Kidney epithelial cell (primary cell): Measurements from ENCODE around the gene APOBEC3C. TPM values are rescaled to one million over a fixed set of nuclear protein-coding genes. Genes with fewer than 3 reads are reported as not detected.
A peak's percentile ranks its signal among the peaks of the same experiment; 100 is the strongest.
"Not testable (repeated sequence)": the region's sequence is repeated elsewhere in the genome, so short reads cannot be mapped to it uniquely, and the experiment has no call there.

Source experiments
- DNase-seq: peaks from one replicate; pipeline ENCODE4 v3.0.0-alpha.2; 2010; ENCODE audit warnings: low read depth
- H3K27me3 ChIP-seq: 2 replicates; pipeline ENCODE4 v1.6.0; 2011; ENCODE audit warnings: low read length; ENCODE audit not compliant: control insufficient read depth, insufficient read depth
- H3K36me3 ChIP-seq: 2 replicates; pipeline ENCODE4 v1.5.1; 2011; ENCODE audit warnings: low read length; ENCODE audit not compliant: control insufficient read depth, insufficient read depth
- H3K4me3 ChIP-seq: 2 replicates; pipeline ENCODE4 v1.5.1; 2011; ENCODE audit warnings: low read depth, mild to moderate bottlenecking, control low read depth, low read length
- CTCF ChIP-seq: IDR thresholded peaks from 2 replicates; pipeline ENCODE4 v1.5.1; 2011; ENCODE audit warnings: mild to moderate bottlenecking, moderate library complexity, low read length, control low read depth, inconsistent platforms; ENCODE audit not compliant: insufficient read depth, poor library complexity, severe bottlenecking
- total RNA-seq: library from RNA; depleted of rRNA; stranded (reverse); fragments of >200 nt; gene quantifications from 2 replicates; pipeline ENCODE4 v1.2.3, GENCODE V29; 2015

The APOBEC3C gene
- total RNA-seq, 1 donor from 2014 or later = 8.9 TPM

DNA sequence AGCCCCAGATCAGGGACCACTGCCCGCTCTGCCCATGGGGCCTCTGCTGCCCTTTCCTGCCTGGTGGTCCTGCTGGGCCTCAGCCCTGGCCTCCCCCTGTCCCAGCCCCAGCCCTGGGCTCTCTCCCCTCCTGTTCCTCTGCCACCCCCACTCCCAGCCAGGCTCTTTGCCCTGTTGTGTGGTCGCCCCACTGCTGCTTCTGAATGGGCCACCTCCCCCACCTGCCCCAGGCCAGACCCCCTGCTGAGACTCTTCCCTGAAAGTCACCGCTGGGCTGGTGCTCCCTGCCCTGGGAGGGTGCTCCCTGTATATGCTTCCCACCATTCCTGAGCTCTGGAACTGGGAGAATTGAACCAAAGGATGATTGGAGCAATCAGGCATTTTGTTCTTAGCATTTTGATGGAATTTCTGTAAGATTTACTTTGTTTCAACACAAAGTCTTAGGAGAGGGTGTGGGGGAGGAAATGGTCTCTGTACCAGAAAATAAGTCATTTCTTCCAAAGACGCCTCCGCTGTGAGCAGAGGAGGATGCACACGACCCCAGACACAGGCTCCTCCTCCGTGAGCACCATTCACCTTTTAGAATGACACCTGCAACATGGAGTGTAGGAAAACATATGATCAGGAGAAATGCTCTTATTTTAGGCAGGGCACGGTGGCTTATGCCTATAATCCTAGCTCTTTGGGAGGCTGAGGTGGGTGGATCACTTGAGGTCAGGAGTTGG lies 26.7 kb upstream of the APOBEC3C start:
- Histone ChIP-seq H3K36me3 (no peaks in the 10 kb centered on the region), H3K4me3 (no peak overlapping the region), H3K27me3 (no peaks in the 10 kb centered on the region)
- DNase-seq = no peak
- TF ChIP-seq CTCF = no peak

- no peak for TF ChIP-seq CTCF
- Histone ChIP-seq H3K36me3 (no peaks in the 10 kb centered on the region), H3K4me3 (no peak overlapping the region), H3K27me3 (no peaks in the 10 kb centered on the region)
- DNase-seq = no peak
Observed at GRCh38 chr22:38989466-38989865, 24.6 kb upstream of the APOBEC3C start.

DNA sequence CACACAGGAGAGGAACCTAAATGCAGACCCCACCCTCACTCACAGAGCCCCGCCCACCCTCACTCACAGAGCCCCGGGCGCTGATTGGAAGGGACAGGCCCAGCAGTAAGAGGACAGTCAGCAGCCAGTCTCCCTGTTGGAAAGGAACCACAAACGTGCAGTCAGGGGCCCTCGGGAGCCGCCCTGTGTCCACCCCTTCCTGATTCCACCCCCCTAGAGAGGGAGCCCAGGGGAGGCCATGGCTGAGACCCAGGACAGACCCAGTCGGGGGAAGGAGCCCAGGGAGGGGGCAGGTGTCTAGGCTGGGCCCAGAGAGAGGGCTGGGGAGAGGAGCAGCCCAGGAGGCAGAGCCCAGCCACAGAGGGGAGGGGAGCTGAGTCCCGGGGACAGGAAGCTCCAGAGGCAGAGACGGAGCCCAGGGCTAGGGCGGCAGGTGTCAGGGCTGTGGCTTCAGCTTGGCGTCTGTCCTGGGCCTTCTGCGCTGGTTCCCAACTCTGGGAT lies 21.1 kb upstream of the APOBEC3C start:
- not testable (repeated sequence) for H3K4me3 ChIP-seq, DNase-seq, H3K36me3 ChIP-seq
- peaks cover 11% of the 10 kb centered on the region for H3K27me3 ChIP-seq

- Histone ChIP-seq H3K27me3 (peaks cover 11% of the 10 kb centered on the region), H3K36me3 (no peaks in the 10 kb centered on the region), H3K4me3 (no peak overlapping the region)
- DNase-seq = no peak
- no peak for TF ChIP-seq CTCF
Observed at GRCh38 chr22:38996105-38996504, 18.0 kb upstream of the APOBEC3C start.

DNA sequence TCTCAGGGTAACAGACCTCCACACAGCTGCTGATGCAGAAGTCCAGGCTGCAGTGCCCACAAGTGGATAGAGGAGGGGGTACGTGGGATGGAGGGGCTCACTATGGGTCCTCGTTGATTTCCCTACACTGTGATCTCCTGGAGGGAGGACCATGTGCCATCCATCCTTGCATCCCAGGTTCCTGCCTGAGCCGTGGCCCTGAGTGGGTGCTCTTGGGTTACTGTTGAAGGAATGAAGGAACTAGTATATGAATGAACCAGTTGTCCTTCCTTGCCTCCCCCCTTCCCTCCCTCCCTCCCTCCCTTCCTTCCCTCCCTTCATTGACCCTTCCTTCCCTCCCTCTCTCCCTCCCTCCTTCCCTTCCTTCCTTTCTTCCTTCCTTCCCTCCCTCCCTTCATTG lies 16.5 kb upstream of the APOBEC3C start:
- Histone ChIP-seq H3K27me3 (peaks cover 11% of the 10 kb centered on the region), H3K4me3 (no peak overlapping the region), H3K36me3 (no peaks in the 10 kb centered on the region)
- no peak for TF ChIP-seq CTCF
- DNase-seq = no peak

DNA sequence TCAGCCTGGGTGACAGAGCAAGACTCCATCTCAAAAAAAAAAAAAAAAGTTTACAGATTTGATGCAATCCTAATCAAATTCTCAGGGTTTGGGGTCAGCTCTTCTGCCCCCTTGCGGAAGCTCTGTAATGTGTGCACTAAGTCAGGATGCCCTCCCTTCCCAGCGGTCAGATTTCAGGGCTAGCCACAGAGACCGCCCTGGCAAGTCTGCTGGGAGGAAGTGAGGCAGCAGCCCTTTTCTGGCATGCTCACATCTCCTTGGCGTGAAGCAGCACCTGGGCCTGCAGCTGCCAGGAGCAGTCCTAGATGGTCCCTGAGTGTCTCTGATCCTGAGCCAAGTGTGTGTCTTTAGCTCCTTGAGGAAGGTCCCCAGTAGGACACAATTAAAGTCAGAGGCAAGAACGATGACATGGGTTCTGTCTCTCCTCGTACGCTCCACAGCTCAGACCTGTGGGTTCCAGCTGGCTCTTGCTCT lies 10.9 kb upstream of the APOBEC3C start:
- Histone ChIP-seq H3K27me3 (no peaks in the 10 kb centered on the region), H3K4me3 (no peak overlapping the region), H3K36me3 (no peaks in the 10 kb centered on the region)
- DNase-seq = no peak
- peak; percentile 76 for TF ChIP-seq CTCF
